Measurements from ENCODE around the gene APBB2.

GRCh38 chr4:41148292-41148691 lies 66.0 kb downstream of the APBB2 start:
- TF ChIP-seq CTCF (IDR thresholded peaks at IDR 0.05) = no peak
- no peak for TF ChIP-seq POLR2AphosphoS5 (IDR thresholded peaks at IDR 0.05)
